CD4-positive, alpha-beta T cell treated with Interleukin-15 for 1 hour (primary cell): ENCODE results near the gene AKT1.
"Not testable (repeated sequence)": the region's sequence is repeated elsewhere in the genome, so short reads cannot be mapped to it uniquely, and the experiment has no call there.

Source experiments
- DNase-seq: peaks from one replicate; pipeline ENCODE4 v3.0.0-alpha.2; 2020

The AKT1 gene

DNA sequence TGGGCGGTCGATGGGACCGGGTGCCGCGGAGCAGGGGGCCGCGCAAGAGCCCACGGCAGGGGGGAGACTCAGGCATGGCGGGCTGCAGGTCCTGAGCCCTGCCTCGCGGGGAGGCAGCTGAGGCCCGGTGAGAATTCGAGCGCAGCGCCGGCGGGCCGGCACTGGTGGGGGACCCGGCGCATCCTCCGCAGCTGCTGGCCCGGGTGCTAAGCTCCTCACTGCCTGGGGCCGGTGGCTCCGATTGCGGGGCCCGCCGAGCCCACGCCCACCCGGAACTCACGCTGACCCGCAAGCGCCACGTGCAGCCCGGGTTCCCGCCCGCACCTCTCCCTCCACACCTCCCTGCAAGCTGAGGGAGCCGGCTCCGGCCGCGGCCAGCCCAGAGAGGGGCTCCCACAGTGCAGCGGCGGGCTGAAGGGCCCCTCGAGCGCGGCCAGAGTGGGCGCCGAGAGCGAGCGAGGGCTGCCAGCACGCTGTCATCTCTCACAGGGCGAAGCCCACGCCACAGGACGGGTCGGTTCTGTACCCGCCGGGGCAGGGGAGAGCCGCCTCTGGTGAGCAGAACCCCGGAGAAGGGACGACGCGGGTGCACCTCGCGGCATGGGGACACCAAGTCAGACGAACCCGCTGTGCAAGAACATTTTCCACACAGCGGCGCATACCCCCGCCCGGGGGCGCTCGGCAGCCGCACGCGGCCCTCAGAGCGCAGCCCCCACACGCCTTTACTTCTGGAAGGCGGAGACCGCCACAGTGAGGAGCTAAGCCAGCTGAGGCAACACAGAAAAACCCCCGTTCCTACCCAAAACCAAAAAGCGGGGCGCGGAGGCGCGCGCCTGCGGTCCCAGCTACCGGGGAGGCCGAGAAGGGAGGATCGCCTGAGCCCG, 43.8 kb downstream of the AKT1 start:
- DNase-seq, result no peak

- DNase-seq, result not testable (repeated sequence)
These were observed 44.8 kb downstream of the AKT1 start for GRCh38 chr14:104750753-104751057.

DNA sequence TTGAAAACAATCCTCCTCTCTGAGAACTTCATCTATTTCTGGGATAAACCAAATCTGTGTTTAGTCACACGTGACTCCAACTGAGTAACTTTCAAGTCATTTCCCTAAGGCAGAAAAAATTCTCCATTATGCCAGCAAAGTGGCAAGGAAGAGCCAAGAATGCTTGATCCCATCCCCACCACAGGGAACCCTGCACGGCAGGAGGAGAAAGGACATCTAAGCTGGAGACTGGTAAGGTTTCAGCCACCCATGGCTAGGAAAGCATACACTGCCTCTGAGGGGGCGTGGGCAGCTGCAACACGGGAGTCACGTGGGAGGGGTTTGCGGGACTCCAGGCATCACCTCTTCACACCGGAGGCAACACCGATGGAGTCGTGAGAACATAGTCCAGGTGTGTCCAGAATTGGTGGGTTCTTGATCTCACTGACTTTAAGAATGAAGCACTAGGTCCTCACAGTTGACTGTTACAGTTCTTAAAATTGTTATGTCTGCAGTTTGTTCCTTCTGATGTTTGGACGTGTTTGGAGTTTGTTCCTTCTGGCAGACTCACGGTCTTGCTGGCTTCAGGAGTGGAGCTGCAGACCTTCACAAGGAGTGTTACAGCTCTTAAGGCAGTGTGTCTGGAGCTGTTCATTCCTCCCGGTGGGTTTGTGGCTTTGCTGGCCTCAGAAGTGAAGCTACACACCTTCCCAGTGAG, 45.3 kb downstream of the AKT1 start:
- no peak for DNase-seq

- no peak for DNase-seq
These were observed 46.4 kb downstream of the AKT1 start for GRCh38 chr14:104749111-104749649.

GRCh38 chr14:104747876-104748275, 47.7 kb downstream of the AKT1 start:
- DNase-seq, result no peak

GRCh38 chr14:104746934-104747481, 48.5 kb downstream of the AKT1 start:
- no peak for DNase-seq

DNA sequence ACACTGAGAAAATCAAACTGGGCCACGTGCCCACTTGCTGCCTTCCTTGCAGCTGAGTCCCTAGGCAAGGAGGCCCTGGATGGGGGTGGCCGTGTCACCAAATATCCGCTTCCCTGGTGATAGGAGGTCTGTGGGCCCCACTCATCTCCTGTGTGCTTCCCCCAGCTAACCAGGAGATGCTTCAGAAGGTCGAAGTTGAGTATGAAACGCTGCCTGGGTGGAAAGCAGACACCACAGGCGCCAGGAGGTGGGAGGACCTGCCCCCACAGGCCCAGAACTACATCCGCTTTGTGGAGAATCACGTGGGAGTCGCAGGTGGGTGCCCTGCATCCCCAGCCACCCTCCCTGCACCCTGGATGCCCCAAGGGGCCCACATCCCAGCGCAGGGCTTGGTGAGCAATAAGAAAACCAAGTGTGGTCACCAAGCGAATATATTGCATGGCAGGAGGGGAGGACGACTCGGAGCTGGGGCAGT, 49.4 kb downstream of the AKT1 start:
- DNase-seq, result no peak

DNA sequence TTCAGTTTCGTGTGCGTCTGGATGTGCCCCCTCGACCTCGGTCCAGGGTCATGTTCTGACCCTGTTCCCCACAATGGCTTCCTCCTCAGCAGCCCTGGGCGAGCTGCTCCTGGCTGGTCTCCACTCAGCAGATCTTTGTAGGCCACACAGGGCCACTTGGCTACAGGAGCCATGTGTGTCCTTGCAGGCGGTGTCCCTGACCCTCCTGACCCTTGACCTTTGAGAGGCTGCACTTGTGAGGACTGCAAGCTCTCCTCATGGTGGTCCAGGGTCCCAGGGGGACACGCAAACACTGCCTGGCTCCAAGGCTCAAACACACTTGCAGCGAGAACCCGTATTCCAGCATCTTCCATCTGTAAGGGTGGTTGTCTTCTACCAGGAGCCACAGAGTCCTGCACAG, 50.1 kb downstream of the AKT1 start:
- no peak for DNase-seq

GRCh38 chr14:104744484-104744883, 51.1 kb downstream of the AKT1 start:
- no peak for DNase-seq

DNA sequence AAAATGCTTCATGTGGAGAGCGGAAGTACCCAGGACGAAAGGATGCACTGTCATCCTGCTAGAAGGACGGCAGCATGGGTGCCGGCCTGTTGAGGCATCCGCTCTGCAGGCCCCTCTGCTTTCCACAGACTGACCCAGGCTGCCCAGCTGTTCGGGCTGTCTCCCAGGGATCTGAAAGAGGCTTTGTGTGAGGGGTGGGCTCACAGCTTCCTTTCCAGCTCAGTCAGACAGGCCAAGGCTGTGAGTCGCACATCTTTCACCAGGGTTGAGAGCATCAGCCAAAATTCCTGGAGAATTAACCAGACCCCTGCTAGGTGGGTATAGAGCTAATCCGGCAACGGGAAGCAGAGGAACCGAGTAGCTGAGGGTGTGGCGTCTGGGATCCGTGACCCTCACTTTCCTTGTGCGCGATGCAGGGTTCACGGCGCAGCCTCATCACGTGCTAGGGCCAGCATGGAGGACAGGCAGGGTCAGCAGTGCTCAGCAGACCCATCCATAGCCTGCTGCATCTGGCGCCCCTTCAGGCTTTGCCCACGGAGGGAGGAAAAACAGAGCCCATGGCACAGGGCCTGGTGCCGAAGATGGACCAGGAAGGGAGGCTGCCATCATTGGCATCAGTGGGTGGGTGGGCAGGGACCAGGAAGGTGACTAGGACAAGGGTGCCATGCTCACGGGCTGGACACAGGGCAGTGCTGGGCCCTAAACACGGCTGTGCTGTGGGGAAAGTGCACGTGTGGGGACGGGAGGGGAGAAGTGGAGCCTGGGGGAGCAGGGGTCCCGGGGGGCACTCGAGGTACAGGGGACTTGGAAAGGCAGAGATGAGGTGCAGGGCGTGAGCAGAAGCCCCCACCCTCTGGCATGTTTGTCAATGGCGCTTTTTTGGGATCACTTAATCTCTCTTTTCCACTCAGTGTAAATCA, 51.8 kb downstream of the AKT1 start:
- DNase-seq, result no peak

GRCh38 chr14:104742586-104743455, 52.7 kb downstream of the AKT1 start:
- DNase-seq, result no peak

GRCh38 chr14:104741803-104742251, 53.7 kb downstream of the AKT1 start:
- no peak for DNase-seq

DNA sequence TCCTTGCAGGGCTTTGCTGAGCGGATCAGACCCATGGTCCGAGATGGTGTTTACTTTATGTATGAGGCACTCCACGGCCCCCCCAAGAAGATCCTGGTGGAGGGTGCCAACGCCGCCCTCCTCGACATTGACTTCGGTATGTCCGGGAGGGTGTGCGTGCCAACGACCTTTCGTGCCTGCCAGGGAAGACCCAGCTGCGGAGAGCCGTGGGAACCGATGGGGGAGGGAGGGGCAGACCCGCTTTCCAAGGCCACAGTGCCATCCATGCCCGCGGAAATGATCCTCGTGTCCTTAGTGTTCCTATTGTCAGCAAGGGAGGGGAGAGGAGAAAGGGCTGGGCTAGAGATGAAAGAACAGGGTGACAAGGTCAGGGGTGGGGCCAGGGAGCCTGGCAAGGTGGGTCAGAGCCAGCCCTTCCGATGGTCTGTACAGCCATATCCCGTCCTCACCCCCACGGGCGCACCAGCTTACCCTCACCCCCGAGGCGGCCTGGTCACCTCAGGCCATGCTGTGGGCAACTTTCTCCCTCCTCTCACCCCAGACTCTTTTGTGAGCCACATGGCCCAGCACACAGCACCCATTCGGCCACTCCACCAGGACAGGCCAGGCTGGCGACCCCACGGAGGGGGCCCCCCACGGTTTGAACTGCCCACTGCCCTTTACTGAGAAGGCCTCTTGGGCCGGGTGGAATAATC, 54.3 kb downstream of the AKT1 start:
- no peak for DNase-seq

- DNase-seq, result no peak
These were observed 55.7 kb downstream of the AKT1 start for GRCh38 chr14:104739546-104740516.

GRCh38 chr14:104739026-104739425, 56.5 kb downstream of the AKT1 start:
- no peak for DNase-seq

DNA sequence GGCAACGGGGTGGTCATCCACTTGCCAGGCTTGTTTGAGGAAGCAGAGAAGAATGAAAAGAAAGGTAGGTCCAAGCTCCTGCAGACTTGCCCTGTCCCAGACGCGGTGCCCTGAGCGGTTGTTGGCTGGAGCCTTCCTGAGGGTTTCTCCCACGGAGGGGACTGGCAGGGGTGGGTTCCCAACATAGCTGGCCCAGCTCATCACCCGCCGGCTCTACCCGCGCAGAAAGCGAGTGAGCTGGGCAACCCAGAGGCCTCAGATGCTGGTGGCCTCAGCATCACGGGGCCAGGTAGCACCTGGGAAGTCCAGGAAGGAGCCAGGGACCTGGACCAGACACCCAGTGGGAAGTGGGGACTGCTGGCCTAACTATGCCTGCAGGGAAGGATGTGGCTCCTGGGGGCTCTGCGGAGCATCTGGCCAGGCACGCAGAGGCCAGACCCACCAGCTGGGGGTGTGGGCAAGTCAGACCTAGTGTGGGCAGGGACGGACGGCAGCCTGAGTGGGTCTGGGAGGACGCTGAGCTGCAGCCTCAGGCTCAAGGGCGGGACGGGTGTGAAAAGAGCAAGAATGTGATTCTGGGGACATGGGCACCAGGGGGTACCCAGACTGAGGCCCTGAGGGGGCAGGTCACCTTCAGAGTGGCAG, 57.1 kb downstream of the AKT1 start:
- no peak for DNase-seq

GRCh38 chr14:104735830-104736642, 59.5 kb downstream of the AKT1 start:
- peak; percentile 48 for DNase-seq
